VCaP (cell line): ENCODE results near the gene PPARG.
"Not testable (repeated sequence)": the region's sequence is repeated elsewhere in the genome, so short reads cannot be mapped to it uniquely, and the experiment has no call there.

Experiments
- H3K27ac ChIP-seq: fragments of 450-650 bp; 2 replicates; pipeline ENCODE4 v1.5.1; 2017
- CTCF ChIP-seq: fragments of 450-650 bp; conservative IDR thresholded peaks from 2 replicates; pipeline ENCODE4 v1.5.1; 2017; ENCODE audit warnings: mild to moderate bottlenecking, moderate library complexity

PPARG gene

DNA sequence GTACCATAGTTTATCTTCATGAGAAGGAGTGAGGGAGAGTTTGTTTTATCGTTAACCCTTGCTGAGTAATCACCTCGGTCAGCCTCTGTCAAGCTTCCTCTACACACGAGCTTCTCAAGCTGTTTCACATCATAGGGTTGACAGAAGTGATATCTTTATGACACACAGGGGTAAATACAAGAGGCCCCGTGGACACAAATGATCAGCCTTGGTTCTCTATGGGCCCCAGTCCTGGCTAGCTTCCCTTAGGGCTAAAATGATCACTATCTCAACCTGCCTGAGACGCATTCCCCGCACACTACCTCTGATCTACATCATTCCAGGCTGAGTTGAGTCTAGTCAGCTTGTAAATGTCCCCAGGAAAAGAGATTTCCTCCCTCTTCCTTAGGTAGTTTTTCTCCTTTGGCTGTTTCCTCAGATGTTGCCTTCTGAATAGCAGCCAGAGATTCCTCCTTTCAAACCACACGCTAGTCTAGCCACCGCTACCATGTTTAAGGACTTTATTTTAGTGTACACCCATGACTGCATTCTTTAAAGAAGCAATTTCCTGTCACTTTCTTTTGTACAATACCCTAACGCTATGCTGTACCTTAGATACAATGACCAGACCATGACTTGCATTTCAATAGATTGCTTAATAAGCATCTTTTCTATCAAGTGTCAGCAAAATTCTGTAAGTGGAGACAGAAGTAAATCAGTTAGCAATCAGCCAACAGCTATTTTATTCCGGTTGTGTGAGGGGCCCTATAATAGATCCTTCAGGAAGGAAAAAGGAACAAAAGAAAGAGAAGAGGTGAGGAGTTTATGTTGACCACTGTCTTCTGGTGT lies 35.1 kb upstream of the PPARG start:
- TF ChIP-seq CTCF, result no peak
- no peak overlapping the region for H3K27ac ChIP-seq

GRCh38 chr3:12255393-12255792 lies 33.5 kb upstream of the PPARG start:
- TF ChIP-seq CTCF, result no peak
- H3K27ac ChIP-seq, result no peak overlapping the region

DNA sequence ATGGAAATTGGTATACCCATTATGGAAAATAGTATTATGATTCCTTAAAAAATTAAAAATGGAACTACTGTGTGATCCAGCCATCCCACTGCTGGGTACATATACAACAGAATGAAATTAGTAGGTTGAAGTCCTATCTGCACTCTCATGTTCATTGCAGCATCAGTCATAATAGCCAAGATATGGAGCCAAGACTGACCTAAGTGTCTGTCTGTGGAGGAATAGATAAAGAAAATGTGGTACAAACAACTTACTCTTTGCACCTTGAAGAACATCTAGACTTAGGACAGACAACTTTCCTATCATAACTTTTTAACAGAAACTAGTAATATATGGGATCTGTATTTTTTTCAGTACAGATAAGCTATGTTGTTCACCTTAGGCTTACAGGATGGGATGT lies 30.0 kb upstream of the PPARG start:
- TF ChIP-seq CTCF, result no peak
- no peak overlapping the region for H3K27ac ChIP-seq

- H3K27ac ChIP-seq, result not testable (repeated sequence)
Observed at GRCh38 chr3:12262173-12262572, 26.7 kb upstream of the PPARG start.

DNA sequence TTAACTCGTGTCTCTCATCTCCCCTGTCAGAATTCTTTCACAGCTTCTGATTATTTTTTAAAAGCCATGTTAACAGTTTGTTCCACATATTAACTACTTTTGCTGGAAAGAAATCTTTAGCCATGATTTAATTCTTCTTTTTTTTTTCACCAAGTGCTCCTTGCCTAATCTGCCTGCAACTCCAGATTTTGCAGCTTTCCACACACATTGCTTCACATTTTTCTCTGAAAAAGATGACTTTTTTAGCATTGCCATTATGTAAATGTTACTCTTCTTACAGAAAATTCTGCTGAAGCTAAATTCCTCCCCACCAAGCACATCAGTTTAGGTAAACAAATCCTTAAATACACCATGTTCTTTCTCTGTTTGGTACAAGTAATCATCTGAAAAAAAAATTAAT lies 23.4 kb upstream of the PPARG start:
- no peak overlapping the region for H3K27ac ChIP-seq
- TF ChIP-seq CTCF, result no peak

GRCh38 chr3:12266038-12266437 lies 22.8 kb upstream of the PPARG start:
- no peak overlapping the region for H3K27ac ChIP-seq
- TF ChIP-seq CTCF, result no peak

GRCh38 chr3:12267376-12268030 lies 21.4 kb upstream of the PPARG start:
- no peak overlapping the region for H3K27ac ChIP-seq
- no peak for TF ChIP-seq CTCF

- TF ChIP-seq CTCF, result no peak
- no peak overlapping the region for H3K27ac ChIP-seq
Observed at GRCh38 chr3:12268049-12268735, 20.7 kb upstream of the PPARG start.
